ENCODE data around the gene SCYGR8. TPM values are rescaled to one million over a fixed set of nuclear protein-coding genes. Genes with fewer than 3 reads are reported as not detected.

Gene SCYGR8
- total RNA-seq, 2 experiments from 2014 or later = not detected

GRCh38 chr2:227716501-227716900 is 29.2 kb upstream of the SCYGR8 start:
- DNase-seq (ENCODE audit: low spot score) = no peak
- H3K4me3 ChIP-seq (ENCODE audit: low read depth, low read length, poor library complexity, severe bottlenecking) = no peak overlapping the region
- no peak overlapping the region for H2AFZ ChIP-seq (ENCODE audit: low read length)
- intact Hi-C loops (cut with micrococcal nuclease; ENCODE audit: unreplicated experiment) = no loop called here
- H3K9me2 ChIP-seq (ENCODE audit: insufficient read depth, low read length) = no peaks in the 10 kb centered on the region
- ChIA-PET CTCF (ENCODE audit: unreplicated experiment) (no interaction called here), POLR2A (no interaction called here)
- no TSS peak for BruUV-seq (replicated peaks)
- H3K4me1 ChIP-seq (ENCODE audit: insufficient read depth, low read length, poor library complexity, severe bottlenecking) = no peaks in the 10 kb centered on the region
- H3K9me3 ChIP-seq (ENCODE audit: low read length) = no peaks in the 10 kb centered on the region
- H3K27ac ChIP-seq (ENCODE audit: low read depth, low read length, poor library complexity, severe bottlenecking) = no peak overlapping the region
- TF ChIP-seq EZH2phosphoT487 (IDR thresholded peaks at IDR 0.05; ENCODE audit: borderline replicate concordance, low read depth, low read length) (no peak), CTCF (conservative IDR thresholded peaks at IDR 0.05; ENCODE audit: low read length) (no peak)
- H3K79me2 ChIP-seq (ENCODE audit: insufficient read depth, low read depth, low read length) = no peaks in the 10 kb centered on the region
- no peaks in the 10 kb centered on the region for H3K36me3 ChIP-seq (ENCODE audit: insufficient read depth, low read length)
- H3K4me2 ChIP-seq (ENCODE audit: low read length) = no peak overlapping the region
- no peaks in the 10 kb centered on the region for H4K20me1 ChIP-seq (ENCODE audit: insufficient read depth, low read length)

GRCh38 chr2:227717687-227718567 is 27.8 kb upstream of the SCYGR8 start, which contains the start of gene SLC19A3:
Gene SLC19A3 (minus strand): TSS chr2:227718028. CDS start chr2:227702318, 15,710 bp downstream.
- intact Hi-C loops (cut with micrococcal nuclease; ENCODE audit: unreplicated experiment) = no loop called here
- no TSS peak for BruUV-seq (replicated peaks)
- TF ChIP-seq EZH2phosphoT487 (IDR thresholded peaks at IDR 0.05; ENCODE audit: borderline replicate concordance, low read depth, low read length) = no peak
- TF ChIP-seq CTCF (conservative IDR thresholded peaks at IDR 0.05; ENCODE audit: low read length) = no peak
- Histone ChIP-seq H3K27ac (ENCODE audit: low read depth, low read length, poor library complexity, severe bottlenecking) (no peak within 1 kb of the TSS), H3K36me3 (ENCODE audit: insufficient read depth, low read length) (no peaks in the 10 kb centered on the region), H3K4me2 (ENCODE audit: low read length) (no peak within 1 kb of the TSS), H3K4me1 (ENCODE audit: insufficient read depth, low read length, poor library complexity, severe bottlenecking) (no peaks in the 10 kb centered on the region), H3K9me2 (ENCODE audit: insufficient read depth, low read length) (no peaks in the 10 kb centered on the region), H3K9me3 (ENCODE audit: low read length) (no peaks in the 10 kb centered on the region), H4K20me1 (ENCODE audit: insufficient read depth, low read length) (no peaks in the 10 kb centered on the region), H2AFZ (ENCODE audit: low read length) (no peak within 1 kb of the TSS), H3K79me2 (ENCODE audit: insufficient read depth, low read depth, low read length) (no peaks in the 10 kb centered on the region), H3K4me3 (ENCODE audit: low read depth, low read length, poor library complexity, severe bottlenecking) (no peak within 1 kb of the TSS)
- ChIA-PET CTCF (ENCODE audit: unreplicated experiment) (no interaction called here), POLR2A (interaction anchor here (0.6 kb wide), 1 partner anchor 1149 kb away, joined by 3 read pairs; no protein-coding TSS in a partner anchor)
- no peak for DNase-seq (ENCODE audit: low spot score)

GRCh38 chr2:227719641-227720040 is 26.1 kb upstream of the SCYGR8 start:
- Histone ChIP-seq H2AFZ (ENCODE audit: low read length) (no peak overlapping the region), H3K9me2 (ENCODE audit: insufficient read depth, low read length) (no peaks in the 10 kb centered on the region), H3K4me3 (ENCODE audit: low read depth, low read length, poor library complexity, severe bottlenecking) (no peak overlapping the region), H3K9me3 (ENCODE audit: low read length) (no peaks in the 10 kb centered on the region), H4K20me1 (ENCODE audit: insufficient read depth, low read length) (no peaks in the 10 kb centered on the region), H3K79me2 (ENCODE audit: insufficient read depth, low read depth, low read length) (no peaks in the 10 kb centered on the region), H3K4me2 (ENCODE audit: low read length) (no peak overlapping the region), H3K4me1 (ENCODE audit: insufficient read depth, low read length, poor library complexity, severe bottlenecking) (no peaks in the 10 kb centered on the region), H3K27ac (ENCODE audit: low read depth, low read length, poor library complexity, severe bottlenecking) (no peak overlapping the region), H3K36me3 (ENCODE audit: insufficient read depth, low read length) (no peaks in the 10 kb centered on the region)
- no peak for TF ChIP-seq EZH2phosphoT487 (IDR thresholded peaks at IDR 0.05; ENCODE audit: borderline replicate concordance, low read depth, low read length)
- TF ChIP-seq CTCF (conservative IDR thresholded peaks at IDR 0.05; ENCODE audit: low read length) = no peak
- POLR2A ChIA-PET = no interaction called here
- CTCF ChIA-PET (ENCODE audit: unreplicated experiment) = no interaction called here
- BruUV-seq (replicated peaks) = no TSS peak
- DNase-seq (ENCODE audit: low spot score) = no peak
- intact Hi-C loops (cut with micrococcal nuclease; ENCODE audit: unreplicated experiment) = no loop called here

Data from OCI-LY7 (cell line).